Testis (tissue), 3 donors: ENCODE results near the gene PLPPR3. TPM values are rescaled to one million over a fixed set of nuclear protein-coding genes. Genes with fewer than 3 reads are reported as not detected.

Source experiments
- DNase-seq: peaks from one replicate; pipeline ENCODE4 v3.0.0-alpha.2; 2019
- H3K27ac ChIP-seq, 2 donors: fragments of 200-600 bp; sonication (generic); one replicate each; pipeline ENCODE4 v1.5.1; 2019
- H3K27me3 ChIP-seq: fragments of 200-600 bp; sonication (generic); one replicate; pipeline ENCODE4 v1.5.1; 2019
- H3K36me3 ChIP-seq: fragments of 200-600 bp; sonication (generic); one replicate; pipeline ENCODE4 v1.5.1; 2017; ENCODE audit warnings: low read depth; ENCODE audit errors: missing control alignments
- H3K4me1 ChIP-seq: fragments of 200-600 bp; sonication (generic); one replicate; pipeline ENCODE4 v1.5.1; 2019
- H3K4me3 ChIP-seq, 2 donors: fragments of 200-600 bp; sonication (generic); one replicate each; pipeline ENCODE4 v1.5.1; 2017 to 2019
- H3K9me3 ChIP-seq: fragments of 200-600 bp; sonication (generic); one replicate; pipeline ENCODE4 v1.5.1; 2017
- CTCF ChIP-seq, 3 experiments: fragments of 450-650 bp in 2 of 3; fragments of 200-600 bp in 1 of 3; sonication (generic) in 1 of 3; IDR thresholded peaks; one replicate each; pipeline ENCODE4 v1.5.1; 2016 to 2019; ENCODE audit warnings: antibody characterized with exemption in 3 of 3, mild to moderate bottlenecking in 2 of 3, moderate library complexity in 1 of 3
- POLR2A ChIP-seq: fragments of 450-650 bp; IDR thresholded peaks from one replicate; pipeline ENCODE4 v1.6.1; 2017; ENCODE audit warnings: antibody characterized with exemption, mild to moderate bottlenecking, moderate library complexity
- WGBS, 2 donors: methylation state at CpG; one replicate each; pipeline ENCODE4 v1.1.5; 2018; 5-methylcytosine and 5-hydroxymethylcytosine counted together
- intact Hi-C: fragments of 100-400 bp; cut with DNase I; formaldehyde crosslinking; loops from one replicate; pipeline ENCODE4 v1.15.1; 2023; ENCODE audit warnings: low total_unique reads
- polyA plus RNA-seq: library from polyadenylated mRNA; stranded (reverse); fragments of 350-450 nt; fragmentation: Illumina TruSeq; extraction: RNeasy Lipid Tissue Mini Kit (QIAGEN cat#74804); gene quantifications from one replicate; pipeline ENCODE4 v1.2.3, GENCODE V29; 2014; ENCODE audit warnings: low read depth, low replicate concordance; ENCODE audit not compliant: insufficient read depth
- total RNA-seq, 2 donors: library from RNA; depleted of rRNA; stranded (reverse); fragments of >200 nt; gene quantifications; one replicate each; pipeline ENCODE4 v1.2.3, GENCODE V29; 2016

PLPPR3 gene
- total and polyA plus RNA-seq, 3 donors from 2014 or later: 2.7 to 20.1 (median 16.9) TPM

- no peaks in the 10 kb centered on the region for H3K27me3 ChIP-seq
- TF ChIP-seq CTCF (IDR thresholded peaks at IDR 0.05): no peak
- no peak for TF ChIP-seq POLR2A
- H3K4me3 ChIP-seq: no peak overlapping the region
- no peaks in the 10 kb centered on the region for H3K4me1 ChIP-seq
- WGBS, 2 donors: 87 to 97% methylated on average over 7 to 11 of the region's 11 CpGs
- H3K36me3 ChIP-seq: no peaks in the 10 kb centered on the region
- no peaks in the 10 kb centered on the region for H3K9me3 ChIP-seq
- intact Hi-C loops: no loop called here
- no peak for DNase-seq
- H3K27ac ChIP-seq: no peak overlapping the region
Measured at GRCh38 chr19:827314-827709, 5.6 kb upstream of the PLPPR3 start.

DNA sequence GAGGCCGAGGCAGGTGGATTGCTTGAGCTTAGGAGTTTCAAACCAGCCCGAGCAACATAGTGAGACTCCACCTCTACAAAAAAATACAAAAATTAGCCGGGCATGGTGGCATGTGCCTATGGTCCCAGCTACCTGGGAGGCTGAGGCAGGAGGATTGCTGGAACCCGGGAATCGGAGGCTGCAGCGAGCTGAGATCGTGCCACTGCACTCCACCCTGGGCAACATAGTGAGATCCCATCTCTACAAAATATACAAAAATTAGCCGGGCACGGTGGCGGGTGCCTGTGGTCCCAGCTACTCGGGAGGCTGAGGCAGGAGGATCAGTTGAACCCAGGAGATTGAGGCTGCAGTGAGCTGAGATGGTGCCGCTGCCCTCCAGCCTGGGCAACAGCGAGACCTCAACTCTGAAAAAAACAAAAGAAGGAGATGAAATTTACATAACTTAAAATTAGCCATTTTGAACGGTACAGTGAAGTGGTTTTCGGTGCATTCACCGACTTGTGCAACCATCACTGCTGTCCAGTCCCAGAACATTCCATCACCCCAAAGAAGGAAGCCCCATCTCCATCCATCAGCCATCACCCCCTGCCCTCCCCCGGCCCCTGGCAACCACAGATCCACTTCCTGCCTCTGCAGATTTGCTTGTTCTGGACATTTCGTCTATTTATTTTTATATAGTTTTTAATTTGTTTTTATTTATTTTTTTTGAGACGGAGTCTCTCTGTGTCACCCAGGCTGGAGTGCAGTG is 4.3 kb upstream of the PLPPR3 start:
- TF ChIP-seq CTCF (IDR thresholded peaks at IDR 0.05) (no peak), POLR2A (no peak)
- 82 to 84% methylated on average over 19 of the region's 19 CpGs for WGBS, 2 donors
- intact Hi-C loops: no loop called here
- Histone ChIP-seq H3K27ac (no peak overlapping the region), H3K4me3 (no peak overlapping the region), H3K4me1 (no peaks in the 10 kb centered on the region), H3K27me3 (no peaks in the 10 kb centered on the region), H3K36me3 (no peaks in the 10 kb centered on the region), H3K9me3 (no peaks in the 10 kb centered on the region)
- no peak for DNase-seq

- DNase-seq: no peak
- no peaks in the 10 kb centered on the region for H3K9me3 ChIP-seq
- intact Hi-C loops: no loop called here
- TF ChIP-seq CTCF (IDR thresholded peaks at IDR 0.05): no peak
- TF ChIP-seq POLR2A: no peak
- H3K27me3 ChIP-seq: no peaks in the 10 kb centered on the region
- no peaks in the 10 kb centered on the region for H3K36me3 ChIP-seq
- no peak overlapping the region for H3K4me3 ChIP-seq
- no peak overlapping the region for H3K27ac ChIP-seq
- 81 to 89% methylated on average over 12 to 15 of the region's 15 CpGs for WGBS, 2 donors
- no peaks in the 10 kb centered on the region for H3K4me1 ChIP-seq
Measured at GRCh38 chr19:824885-825284, 3.1 kb upstream of the PLPPR3 start.

GRCh38 chr19:823565-824121 is 1.9 kb upstream of the PLPPR3 start:
- DNase-seq: no peak
- no peaks in the 10 kb centered on the region for H3K9me3 ChIP-seq
- no peak for TF ChIP-seq POLR2A
- TF ChIP-seq CTCF (IDR thresholded peaks at IDR 0.05): no peak
- H3K27me3 ChIP-seq: no peaks in the 10 kb centered on the region
- no peaks in the 10 kb centered on the region for H3K36me3 ChIP-seq
- WGBS, 2 donors: 53 to 72% methylated on average over 6 to 12 of the region's 12 CpGs
- H3K4me1 ChIP-seq: no peaks in the 10 kb centered on the region
- no peak overlapping the region for H3K4me3 ChIP-seq
- H3K27ac ChIP-seq: no peak overlapping the region
- intact Hi-C loops: no loop called here
